HG02623 (cell line): ENCODE measurements around the gene RGS10.
"Not testable (repeated sequence)": the region's sequence is repeated elsewhere in the genome, so short reads cannot be mapped to it uniquely, and the experiment has no call there.

Experiments
- ATAC-seq: cut with Tn5 transposase; IDR thresholded peaks from one replicate; pipeline ENCODE4 v1.9.1; 2021; ENCODE audit warnings: moderate library complexity; ENCODE audit not compliant: unreplicated experiment

RGS10 gene

DNA sequence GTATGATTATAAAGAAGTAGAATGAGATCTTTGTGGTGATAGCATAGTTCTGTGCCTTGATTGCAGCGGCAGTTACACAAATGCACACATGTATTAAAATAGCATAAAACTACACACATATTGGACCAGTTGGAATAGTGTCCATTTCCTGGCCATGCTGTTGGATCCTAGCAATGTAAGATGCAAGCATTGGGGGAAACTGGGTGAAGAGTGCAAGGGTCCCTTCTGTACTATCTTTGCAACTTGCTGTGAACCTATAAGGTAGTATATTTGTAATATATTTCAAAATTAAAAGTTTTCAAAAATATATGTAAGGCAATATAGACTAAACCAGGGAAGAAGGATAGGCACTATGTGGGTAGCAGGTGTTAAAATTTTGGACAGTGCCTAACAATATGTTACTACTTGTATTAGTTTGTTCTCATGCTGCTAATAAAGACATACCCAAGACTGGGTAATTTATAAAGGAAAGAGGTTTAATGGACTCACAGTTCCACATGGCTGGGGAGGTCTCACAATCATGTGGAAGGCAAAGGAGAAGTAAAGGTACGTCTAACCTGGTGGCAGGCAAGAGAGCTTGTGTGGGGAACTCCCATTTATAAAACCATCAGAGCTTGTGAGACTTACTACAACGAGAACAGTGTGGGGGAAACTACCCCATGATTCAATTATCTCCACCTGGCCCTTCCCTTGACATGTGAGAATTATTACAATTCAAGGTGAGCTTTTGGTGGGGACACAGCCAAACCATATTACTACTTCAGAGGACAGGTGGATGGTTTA is 71.4 kb downstream of the RGS10 start:
- ATAC-seq: no peak

DNA sequence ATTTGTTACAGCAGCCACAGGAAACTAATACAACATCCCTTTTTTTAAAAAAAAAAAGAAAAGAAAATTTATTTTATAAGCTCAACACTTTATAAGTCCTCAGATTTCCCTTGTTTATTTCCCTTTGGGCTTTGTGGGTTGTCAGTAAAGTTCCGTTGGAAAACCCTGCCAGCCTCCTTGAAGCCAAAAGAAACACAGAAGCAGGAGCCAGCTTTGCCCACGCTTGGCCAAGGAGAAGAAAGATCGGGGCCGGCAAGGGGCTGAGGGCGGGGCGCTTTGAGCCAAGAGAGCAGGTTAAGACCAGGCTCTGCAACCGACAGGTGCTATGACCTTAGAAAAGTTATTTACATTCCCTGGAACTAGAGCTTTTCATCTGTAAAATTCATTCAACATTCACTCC is 72.7 kb downstream of the RGS10 start:
- no peak for ATAC-seq

DNA sequence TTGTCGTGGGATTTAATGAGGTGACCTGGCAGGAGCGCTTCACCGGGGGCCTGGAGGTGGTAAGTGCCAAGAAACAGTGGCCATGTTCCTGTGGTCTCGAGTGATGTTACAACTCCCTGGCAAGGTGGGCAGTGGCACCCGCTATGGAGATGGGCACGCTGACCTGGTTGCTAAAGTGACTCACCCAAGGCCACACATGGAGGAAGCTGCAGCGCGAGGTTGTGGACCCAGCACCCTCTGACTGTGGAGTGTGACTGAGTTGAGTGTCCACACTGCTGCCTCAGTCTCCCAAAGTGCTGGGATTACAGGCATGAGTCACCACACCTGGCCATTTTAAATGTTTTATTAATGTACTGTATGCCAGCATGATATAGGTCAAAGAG is 73.2 kb downstream of the RGS10 start:
- ATAC-seq: no peak

DNA sequence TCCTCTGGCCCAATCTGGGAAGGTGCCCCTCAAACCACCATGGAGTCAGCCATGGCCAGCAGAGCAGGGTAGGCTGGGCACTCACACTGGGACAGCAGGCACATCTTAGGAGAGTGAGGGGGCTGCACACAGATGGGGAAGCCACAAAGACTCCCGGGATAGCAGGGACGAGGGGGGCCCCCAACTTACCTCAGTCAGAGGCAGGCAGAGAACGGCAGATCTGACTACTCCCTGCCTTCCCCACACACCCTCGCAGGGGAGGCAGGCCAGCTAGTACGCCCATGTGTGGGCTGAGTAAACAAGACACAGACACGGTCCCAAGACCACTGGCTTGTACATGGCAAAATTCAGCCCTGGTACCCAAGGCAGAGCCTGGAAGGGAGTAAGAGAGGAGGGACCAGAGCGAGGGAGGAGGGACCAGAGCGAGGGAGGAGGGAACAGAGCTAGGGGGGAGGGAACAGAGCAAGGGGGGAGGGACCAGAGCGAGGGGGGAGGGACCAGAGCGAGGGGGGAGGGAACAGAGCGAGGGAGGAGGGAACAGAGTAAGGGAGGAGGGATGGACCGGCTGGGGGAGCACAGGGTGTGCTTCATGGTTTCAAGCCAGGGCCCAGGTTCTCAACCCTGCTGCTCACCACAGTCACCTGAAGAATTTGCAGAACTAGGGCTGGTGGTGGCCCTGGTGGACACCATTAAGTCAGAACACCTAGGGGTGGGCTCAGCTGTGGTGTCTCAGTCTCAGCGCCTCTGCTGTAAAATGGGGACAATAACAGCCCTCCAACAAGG is 73.8 kb downstream of the RGS10 start:
- no peak for ATAC-seq

DNA sequence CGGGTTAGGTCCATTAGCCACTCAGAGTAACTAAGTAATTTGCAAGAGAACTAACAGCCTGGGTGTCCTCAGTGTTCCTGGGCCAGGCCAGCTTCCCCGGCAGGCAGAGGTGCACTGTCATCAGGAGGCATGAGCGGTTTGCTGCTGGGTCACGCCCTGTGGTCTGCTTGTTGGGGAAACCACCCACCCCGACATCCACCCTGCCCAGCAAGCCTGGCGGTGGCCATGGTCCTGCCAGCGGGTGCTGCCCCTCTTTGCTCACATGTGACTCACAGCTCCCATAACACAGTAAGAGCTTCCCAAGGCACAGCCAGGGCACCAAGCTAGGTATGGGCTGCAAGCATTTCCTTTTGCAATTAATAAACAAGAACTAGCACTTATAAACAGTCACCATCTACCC is 75.9 kb downstream of the RGS10 start:
- no peak for ATAC-seq

DNA sequence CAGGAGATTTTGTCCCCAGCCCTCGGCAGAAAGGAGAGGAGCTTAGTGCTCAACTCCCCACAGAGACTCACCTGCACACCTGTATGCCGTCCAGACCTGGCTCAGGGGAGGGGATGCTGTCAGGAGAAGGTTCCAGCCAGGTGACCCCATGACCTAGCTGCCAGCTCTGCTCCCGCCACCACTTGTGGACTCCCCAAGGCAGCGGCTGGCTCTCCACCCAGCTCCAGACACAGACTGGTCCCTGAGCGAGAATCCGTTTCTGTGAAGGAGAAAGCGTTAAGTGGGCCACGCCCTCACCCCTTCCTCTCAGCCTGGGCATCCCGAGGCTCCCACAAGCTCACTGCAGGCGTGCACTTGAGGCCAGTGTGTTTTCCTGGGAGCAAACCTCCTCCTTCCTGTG is 76.4 kb downstream of the RGS10 start:
- no peak for ATAC-seq

DNA sequence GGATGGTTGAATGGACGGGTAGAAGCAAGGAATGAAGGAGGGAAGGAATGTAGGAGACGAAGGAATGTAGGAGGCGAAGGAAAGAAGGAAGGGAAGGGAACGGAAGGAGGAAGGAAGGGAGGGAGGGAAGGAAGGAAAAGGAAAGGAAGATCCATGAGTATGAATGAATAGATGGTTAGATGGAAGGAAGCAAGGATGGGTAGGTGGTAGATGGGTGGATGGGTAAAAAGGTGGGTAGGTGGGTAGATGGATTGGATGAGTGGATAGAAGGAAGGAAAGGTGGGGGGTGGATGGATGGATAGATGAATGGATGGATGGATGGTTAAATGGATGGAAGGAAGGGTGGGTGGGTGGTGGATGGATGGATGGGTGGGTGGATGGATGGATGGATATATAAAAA is 77.4 kb downstream of the RGS10 start:
- no peak for ATAC-seq

DNA sequence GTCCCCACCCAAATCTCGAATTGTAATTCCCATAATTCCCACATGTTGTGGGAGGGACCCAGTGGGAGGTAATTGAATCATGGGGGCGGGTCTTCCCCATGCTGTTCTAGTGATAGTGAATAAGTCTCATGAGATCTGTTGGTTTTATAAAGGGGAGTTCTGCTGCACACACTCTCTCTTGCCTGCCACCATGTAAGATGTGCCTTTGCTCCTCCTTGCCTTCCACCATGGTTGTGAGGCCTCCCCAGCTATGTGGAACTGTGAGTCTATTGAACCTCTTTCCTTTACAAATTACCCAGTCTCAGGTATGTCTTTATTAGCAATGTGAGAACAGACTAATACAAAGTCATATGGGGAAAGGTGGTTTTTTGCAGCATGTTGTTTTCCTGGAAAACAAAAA is 79.3 kb downstream of the RGS10 start:
- not testable (repeated sequence) for ATAC-seq

DNA sequence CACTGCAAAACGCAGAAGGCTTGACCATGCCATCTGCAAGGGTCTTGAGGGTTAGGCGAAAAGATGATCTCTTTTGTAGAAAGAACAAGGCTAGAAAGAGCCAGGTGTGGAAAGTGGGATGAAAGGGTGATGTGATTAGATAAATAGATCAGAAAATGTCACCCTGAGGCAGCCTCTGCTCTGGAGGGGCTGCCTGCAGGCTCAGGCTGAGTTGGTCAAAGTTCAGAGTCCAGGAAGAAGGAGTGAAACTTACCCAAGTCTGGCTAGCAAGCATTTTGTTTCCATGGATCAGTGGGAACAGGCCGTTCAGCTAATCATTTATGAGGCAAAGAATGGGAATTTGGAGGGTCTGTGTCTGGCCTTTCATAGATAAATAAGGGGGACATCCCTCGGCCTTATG is 79.7 kb downstream of the RGS10 start:
- no peak for ATAC-seq

DNA sequence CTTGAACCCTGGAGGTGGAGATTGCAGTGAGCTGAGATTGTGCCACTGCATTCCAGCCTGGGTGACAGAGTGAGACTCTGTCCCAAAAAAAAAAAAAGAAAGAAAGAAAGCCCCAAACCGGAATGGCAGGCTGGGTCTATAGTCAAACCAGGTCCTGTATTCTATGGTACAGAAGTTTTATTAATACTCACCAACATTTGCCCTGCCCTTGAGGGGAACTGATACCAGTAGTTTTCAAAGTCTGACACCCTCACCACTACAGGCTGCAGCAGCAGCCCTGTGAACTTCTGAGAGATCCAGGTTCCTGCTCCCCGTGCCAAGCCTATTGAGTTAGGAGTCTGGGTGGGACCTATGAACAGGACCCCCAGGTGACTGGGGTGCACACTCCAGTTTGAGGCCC is 80.6 kb downstream of the RGS10 start:
- no peak for ATAC-seq

DNA sequence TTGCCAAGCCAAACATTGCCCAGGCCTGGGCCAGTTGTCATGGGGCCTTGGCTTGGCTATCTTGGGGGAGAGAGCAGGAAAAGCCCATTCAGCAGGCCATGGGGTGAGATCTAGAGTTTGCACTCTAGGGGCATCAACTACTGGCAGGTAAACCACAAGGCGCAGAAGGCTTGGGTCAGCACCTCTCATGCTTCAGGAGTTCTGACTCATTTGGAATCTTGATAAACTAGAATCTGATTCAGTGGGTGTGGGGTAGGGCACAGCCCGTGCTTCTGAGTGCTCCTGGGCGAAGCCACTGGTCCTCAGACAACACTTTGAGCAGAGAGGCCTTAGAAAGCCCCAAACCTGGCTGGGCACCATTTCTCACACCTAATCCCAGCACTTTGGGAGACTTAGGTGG is 81.1 kb downstream of the RGS10 start:
- no peak for ATAC-seq

DNA sequence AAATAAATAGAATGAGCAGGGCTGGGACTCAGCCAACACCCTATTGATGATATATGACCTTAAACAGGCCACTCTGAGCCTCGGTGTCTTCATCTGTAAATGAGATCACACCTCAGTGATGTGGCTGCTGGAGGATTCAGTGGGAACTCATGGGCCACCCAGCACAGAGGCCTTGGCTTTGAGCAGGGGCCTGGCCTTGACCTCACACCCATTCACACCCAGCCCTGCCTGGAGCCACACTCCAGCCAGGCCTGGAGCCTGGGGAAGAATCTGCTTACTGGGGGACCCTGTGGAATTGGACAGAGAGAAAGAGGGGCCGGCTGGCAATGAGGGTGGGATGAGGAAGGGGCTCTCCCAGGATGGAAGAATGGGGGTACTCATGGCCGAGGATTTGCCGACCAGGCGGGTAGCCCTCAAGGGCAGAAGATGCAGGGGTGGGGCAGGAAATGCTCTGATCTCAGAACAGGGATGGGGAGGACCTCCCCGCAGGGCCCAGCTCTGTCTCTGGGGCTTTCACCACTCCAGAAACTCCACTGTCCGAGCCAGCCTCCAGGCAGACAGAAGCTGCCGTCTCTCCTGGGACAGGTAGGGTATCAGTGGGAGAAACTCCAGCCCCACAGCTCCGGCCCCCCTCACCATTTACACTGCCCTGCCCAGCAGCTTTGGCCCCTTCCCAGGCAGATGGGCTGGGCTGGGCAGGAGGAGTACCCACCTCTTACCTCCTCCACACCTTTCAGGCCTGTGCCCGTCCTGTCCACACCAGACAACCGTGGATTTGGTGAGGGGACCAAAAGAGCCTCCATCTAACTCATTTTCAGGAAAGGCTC is 81.9 kb downstream of the RGS10 start:
- ATAC-seq: no peak

DNA sequence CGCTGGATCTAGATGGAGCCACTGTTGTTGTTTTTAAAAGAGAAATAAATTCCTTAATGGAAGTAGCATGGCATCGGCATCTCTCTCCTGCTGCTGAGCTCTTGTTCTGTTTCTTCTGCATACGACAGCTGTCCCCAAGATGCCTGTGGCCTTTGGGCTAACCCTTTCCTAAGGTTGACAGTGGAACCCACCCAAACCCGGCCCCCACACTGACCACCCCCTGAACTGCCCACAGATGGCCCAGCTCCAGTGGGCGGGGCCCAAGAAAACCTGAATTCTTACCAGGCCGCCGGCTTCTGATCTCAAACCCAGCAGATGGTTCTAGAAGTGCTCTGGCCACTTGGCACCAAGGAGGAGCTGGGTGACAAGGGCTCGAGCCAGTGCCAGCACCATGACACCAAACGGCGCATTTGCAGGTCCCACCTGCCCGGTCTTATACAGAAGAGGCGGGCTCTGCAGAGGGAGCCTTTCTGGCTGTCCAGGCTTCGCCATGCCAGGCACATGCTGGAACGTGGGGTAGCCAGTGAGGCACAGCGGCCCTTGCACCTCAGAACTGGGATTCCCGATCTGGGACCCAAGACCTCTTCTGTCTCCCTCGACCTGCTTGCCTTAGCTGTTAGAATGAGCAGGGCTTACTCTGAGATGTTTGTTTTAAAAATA is 82.7 kb downstream of the RGS10 start:
- no peak for ATAC-seq

DNA sequence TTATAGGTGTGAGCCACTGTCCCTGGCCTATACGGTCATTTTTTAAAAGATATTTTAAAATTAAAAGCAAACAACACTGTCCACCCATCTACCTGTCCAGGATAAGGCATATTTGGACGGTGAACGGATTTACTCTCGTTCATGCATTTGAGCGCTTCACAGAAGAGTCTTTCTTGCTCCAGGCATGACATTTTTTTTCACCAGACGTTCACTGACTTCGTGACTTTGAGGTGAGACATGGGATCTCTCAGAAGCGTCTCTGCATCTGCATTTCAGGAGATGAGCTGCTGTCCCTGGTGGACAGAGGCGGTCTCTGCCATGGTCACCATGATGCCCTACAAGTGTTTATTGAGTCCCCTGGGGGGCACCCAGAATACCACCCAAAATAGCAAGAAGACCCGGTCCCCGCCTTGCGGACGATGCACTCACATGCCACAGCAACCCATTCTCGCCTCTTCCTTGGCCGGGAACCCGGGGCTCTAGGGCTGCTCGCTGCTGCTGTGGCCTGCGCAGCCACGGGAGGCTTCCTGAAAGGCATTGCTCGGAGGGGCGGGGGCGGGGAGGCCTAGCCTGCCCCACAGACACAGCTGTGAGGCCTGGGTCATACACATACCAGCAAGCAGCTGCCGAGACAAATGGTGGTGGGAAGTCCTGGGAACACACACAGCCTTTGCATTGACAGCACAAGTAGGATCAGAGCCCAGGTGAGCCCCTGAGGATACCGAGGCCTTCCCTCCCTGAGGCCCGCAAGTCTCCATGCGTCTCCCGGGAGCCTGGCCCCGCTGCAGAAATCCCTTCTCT is 84.4 kb downstream of the RGS10 start:
- no peak for ATAC-seq

DNA sequence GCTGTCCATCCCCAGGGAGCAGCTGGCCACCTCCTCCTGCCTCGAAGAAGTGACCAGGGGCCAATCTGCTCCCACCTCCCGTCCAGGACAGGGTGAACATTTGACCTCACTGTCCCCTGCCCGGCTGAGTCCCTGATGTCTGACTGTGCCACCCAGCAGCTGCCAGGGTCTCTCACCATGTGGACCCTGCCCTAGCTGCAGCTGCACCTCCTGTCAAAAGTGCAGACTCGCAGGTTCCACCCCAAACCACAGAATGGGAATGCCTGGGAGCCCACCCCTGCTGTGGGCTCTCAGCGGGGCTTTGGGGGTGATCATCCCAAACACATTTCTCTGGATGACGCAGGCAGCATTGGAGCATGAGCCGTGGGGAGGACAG is 86.1 kb downstream of the RGS10 start:
- ATAC-seq: no peak

DNA sequence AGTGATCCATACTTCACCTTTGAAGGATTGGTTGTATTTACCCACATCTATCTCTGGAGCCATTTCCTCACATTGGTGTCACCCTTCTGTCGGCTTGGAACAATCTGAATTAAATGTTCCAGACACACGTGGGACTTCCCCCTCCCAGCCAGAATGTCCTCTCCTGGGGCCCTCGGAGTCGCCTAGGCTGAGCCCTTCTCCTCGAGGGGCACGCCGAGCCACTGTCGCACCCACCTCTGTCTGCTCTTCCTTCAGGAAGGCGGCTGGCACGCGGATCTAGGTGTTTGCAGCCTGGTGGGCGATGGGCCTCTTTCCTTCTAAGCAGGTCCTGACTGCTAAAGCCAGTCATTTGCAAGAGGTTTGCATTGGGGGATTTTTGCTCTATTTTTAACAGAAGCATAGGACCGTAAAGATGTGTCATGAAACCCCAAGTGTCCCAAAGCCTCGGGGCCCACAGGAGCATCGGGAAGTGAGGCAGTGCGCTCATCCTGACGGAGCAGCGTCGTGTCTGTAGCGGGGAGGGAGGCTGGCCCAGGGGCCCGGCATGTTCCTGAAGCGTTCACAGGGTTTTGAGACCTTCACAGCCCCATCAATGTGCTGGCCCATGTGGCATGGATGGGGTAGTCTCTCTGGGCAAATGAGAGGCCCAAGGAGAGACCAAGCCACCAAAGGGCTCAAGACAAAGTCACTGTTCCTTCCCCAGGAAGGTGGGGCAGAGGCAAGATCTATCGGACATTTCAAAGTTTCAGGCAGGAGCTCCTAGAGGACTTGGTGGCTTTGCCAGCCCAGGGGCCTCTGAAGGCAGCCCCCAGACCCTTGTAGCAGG is 86.7 kb downstream of the RGS10 start:
- peak; percentile 50 for ATAC-seq

DNA sequence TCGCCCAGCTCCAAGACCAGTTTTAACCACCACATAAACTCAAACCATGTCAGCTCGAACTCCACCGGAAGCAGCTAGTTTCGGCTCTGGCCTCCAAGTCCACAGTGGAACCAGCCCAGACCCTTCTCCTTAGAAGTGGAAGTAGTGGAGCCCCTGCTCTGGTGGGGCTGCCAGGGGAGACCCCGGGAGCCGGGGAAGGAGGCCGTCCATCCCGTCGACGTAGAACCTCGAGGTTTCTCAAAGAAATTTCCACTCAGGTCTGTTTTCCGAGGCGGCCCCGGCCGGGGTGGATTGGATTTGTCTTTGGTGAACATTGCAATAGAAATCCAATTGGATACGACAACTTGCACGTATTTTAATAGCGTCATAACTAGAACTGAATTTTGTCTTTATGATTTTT is 87.5 kb downstream of the RGS10 start:
- ATAC-seq: no peak

DNA sequence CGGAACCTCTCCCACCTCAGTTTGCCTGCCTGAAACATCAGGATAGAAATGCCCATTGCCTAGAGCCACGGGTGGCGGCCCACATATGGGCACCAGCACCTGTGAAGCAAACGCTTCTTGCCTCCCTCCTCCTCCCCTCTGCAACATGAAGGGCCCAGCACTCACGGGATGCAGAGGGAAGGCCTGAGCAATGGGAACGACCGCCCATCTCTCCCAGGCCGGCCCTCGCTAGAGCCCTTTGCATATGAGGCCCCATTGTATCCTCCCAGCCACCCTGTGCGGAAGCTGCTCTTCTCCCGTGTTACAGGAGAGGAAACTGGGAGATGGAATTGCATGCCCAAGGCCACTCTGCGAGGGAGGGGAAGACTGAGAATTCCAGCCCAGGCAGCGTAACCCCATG is 88.2 kb downstream of the RGS10 start:
- ATAC-seq: no peak

DNA sequence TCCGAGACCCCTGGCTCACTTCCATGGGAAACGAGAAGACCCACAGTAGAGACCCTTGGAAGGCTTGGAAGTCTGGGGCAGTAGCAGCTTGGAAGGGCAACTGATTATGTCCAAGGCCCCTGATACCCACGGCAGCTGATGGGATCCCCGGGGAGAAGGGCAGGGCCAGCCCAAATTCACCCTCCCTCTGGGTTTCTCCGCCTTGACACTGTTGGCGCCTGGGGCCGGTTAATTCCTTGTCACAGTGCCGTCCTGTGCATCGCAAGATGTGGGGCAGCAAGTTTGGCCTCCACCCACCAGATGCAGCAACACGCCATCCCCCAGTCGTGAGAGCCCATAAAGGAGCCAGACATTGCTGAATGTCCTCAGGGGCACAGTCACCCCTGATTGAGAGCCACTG is 89.2 kb downstream of the RGS10 start:
- no peak for ATAC-seq

DNA sequence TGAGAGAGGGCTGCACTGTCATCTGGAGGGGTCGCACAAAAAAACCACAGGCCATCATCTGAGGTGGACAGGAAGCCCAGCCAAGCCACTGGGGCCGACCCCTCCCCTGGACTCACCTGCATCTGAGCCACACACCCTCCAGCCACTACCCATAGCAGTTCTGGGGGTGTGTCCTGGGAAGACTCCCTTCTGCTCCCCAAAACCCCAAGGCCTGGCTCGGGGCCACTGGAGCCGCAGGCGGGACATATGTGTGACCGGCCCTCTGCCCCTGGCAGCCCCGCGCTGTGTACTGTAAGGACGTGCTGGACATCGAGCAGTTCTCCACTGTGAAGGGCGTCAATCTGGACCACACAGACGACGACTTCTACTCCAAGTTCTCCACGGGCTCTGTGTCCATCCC is 90.1 kb downstream of the RGS10 start:
- ATAC-seq: no peak
